IMR-90 (cell line): ENCODE data around the gene TSPO. TPM values are rescaled to one million over a fixed set of nuclear protein-coding genes. Genes with fewer than 3 reads are reported as not detected.

Experiments used
- ATAC-seq: fragments of 200-7000 bp; cut with Tn5 transposase; 2 replicates; pipeline ENCODE4 v1.9.1; 2020; ENCODE audit warnings: low read depth, mild to moderate bottlenecking, moderate library complexity
- BruUV-seq: library from RNA; stranded (reverse); fragments of 400-500 nt; replicated peaks from 2 replicates; lab custom pipeline; 2021; lab: Mats Ljungman, UMichigan
- CTCF ChIA-PET: fragments of 300-600 bp; formaldehyde crosslinking; extraction: SDS; loops from one replicate; lab custom pipeline; 2021; ENCODE audit warnings: antibody characterized with exemption; lab: Yijun Ruan, JAX
- POLR2A ChIA-PET: fragments of 300-600 bp; sonication (Branson Sonifier 250); formaldehyde crosslinking; loops from one replicate; lab custom pipeline; 2022; ENCODE audit warnings: antibody characterized with exemption; ENCODE audit not compliant: unreplicated experiment; lab: Charles Lee
- DNase-seq: peaks from one replicate; pipeline ENCODE4 v3.0.0; 2013
- H2AFZ ChIP-seq: replicated peaks from 2 replicates; pipeline ENCODE3; 2013; ENCODE audit warnings: low read length, mild to moderate bottlenecking; ENCODE audit not compliant: poor library complexity
- H2AK5ac ChIP-seq: 2 replicates; pipeline ENCODE4 v1.6.1; 2013; ENCODE audit warnings: low read depth, low read length, inconsistent platforms
- H2AK9ac ChIP-seq: replicated peaks from 2 replicates; pipeline ENCODE3; 2013; ENCODE audit warnings: mild to moderate bottlenecking, low read depth, low read length, moderate library complexity; ENCODE audit not compliant: poor library complexity
- H2BK120ac ChIP-seq: 2 replicates; pipeline ENCODE4 v1.6.1; 2013; ENCODE audit warnings: low read depth, low read length, inconsistent platforms
- H2BK15ac ChIP-seq: 3 replicates; pipeline ENCODE4 v1.6.1; 2013; ENCODE audit warnings: low read depth, low read length, inconsistent platforms
- H2BK20ac ChIP-seq: 2 replicates; pipeline ENCODE4 v1.6.1; 2013; ENCODE audit warnings: low read depth, mild to moderate bottlenecking, inconsistent platforms, low read length, moderate library complexity
- H2BK5ac ChIP-seq: 2 replicates; pipeline ENCODE4 v1.6.1; 2013; ENCODE audit warnings: mild to moderate bottlenecking, low read depth, low read length, inconsistent platforms; ENCODE audit not compliant: poor library complexity, severe bottlenecking
- H3K14ac ChIP-seq: replicated peaks from 2 replicates; pipeline ENCODE4 v1.6.1; 2013; ENCODE audit warnings: low read depth, low read length, inconsistent platforms
- H3K18ac ChIP-seq: 2 replicates; pipeline ENCODE4 v1.6.1; 2013; ENCODE audit warnings: low read depth, low read length, control low read depth
- H3K23ac ChIP-seq: 2 replicates; pipeline ENCODE4 v1.6.1; 2013; ENCODE audit warnings: low read depth, low read length, inconsistent platforms
- H3K27ac ChIP-seq: 2 replicates; pipeline ENCODE4 v1.5.1; 2013; ENCODE audit warnings: mild to moderate bottlenecking, control low read depth, low read length; ENCODE audit not compliant: insufficient read depth
- H3K27me3 ChIP-seq: 2 replicates; pipeline ENCODE4 v1.6.1; 2013; ENCODE audit warnings: low read length; ENCODE audit not compliant: control insufficient read depth, insufficient read depth
- H3K36me3 ChIP-seq: 2 replicates; pipeline ENCODE4 v1.6.1; 2013; ENCODE audit warnings: low read length, mixed read lengths; ENCODE audit not compliant: control insufficient read depth, insufficient read depth
- H3K4ac ChIP-seq: 2 replicates; pipeline ENCODE4 v1.6.1; 2013; ENCODE audit warnings: low read depth, low read length, inconsistent platforms
- H3K4me1 ChIP-seq: 2 replicates; pipeline ENCODE4 v1.6.1; 2013; ENCODE audit warnings: low read length, mixed read lengths; ENCODE audit not compliant: control insufficient read depth, insufficient read depth
- H3K4me2 ChIP-seq: 2 replicates; pipeline ENCODE4 v1.6.1; 2013; ENCODE audit warnings: low read depth, mild to moderate bottlenecking, control low read depth, low read length, moderate library complexity
- H3K4me3 ChIP-seq: 2 replicates; pipeline ENCODE4 v1.5.1; 2013; ENCODE audit warnings: low read depth, mild to moderate bottlenecking, control low read depth, low read length, moderate library complexity; ENCODE audit not compliant: insufficient read depth
- H3K56ac ChIP-seq: 2 replicates; pipeline ENCODE4 v1.6.1; 2013; ENCODE audit warnings: low read length, inconsistent platforms; ENCODE audit not compliant: insufficient read depth; ENCODE audit errors: extremely low read depth
- H3K79me1 ChIP-seq, 2 experiments: 2 replicates each; pipeline ENCODE4 v1.6.1; 2013; ENCODE audit warnings: low read length in 2 of 2, inconsistent platforms in 1 of 2, low read depth in 1 of 2
- H3K9ac ChIP-seq: 2 replicates; pipeline ENCODE4 v1.6.1; 2013; ENCODE audit warnings: low read depth, low read length, control low read depth
- H3K9me1 ChIP-seq: 2 replicates; pipeline ENCODE4 v1.6.1; 2013; ENCODE audit warnings: low read length, inconsistent platforms; ENCODE audit not compliant: insufficient read depth
- H3K9me3 ChIP-seq: 2 replicates; pipeline ENCODE4 v1.6.1; 2013; ENCODE audit warnings: low read length; ENCODE audit not compliant: control insufficient read depth, insufficient read depth
- H4K20me1 ChIP-seq: 2 replicates; pipeline ENCODE4 v1.6.1; 2013; ENCODE audit warnings: low read length, inconsistent platforms; ENCODE audit not compliant: insufficient read depth
- H4K5ac ChIP-seq: 2 replicates; pipeline ENCODE4 v1.6.1; 2013; ENCODE audit warnings: mild to moderate bottlenecking, low read depth, low read length, control low read depth
- H4K8ac ChIP-seq, 2 experiments: 2 replicates each; pipeline ENCODE4 v1.6.1; 2013; ENCODE audit warnings: low read depth in 2 of 2, low read length in 2 of 2, control low read depth in 1 of 2, inconsistent platforms in 1 of 2
- H4K91ac ChIP-seq: 2 replicates; pipeline ENCODE4 v1.6.1; 2013; ENCODE audit warnings: low read depth, low read length, inconsistent platforms; ENCODE audit not compliant: insufficient read depth
- CTCF ChIP-seq: conservative IDR thresholded peaks from 2 replicates; pipeline ENCODE4 v1.5.1; 2012; ENCODE audit warnings: mild to moderate bottlenecking, low read depth, low read length, improper control_type of control experiment
- MAZ ChIP-seq: IDR thresholded peaks from 2 replicates; pipeline ENCODE4 v1.6.1; 2012; ENCODE audit warnings: low read depth, mild to moderate bottlenecking, low read length, improper control_type of control experiment, moderate library complexity, borderline replicate concordance
- MXI1 ChIP-seq: IDR thresholded peaks from 2 replicates; pipeline ENCODE4 v1.6.1; 2012; ENCODE audit warnings: low read depth, mild to moderate bottlenecking, low read length, moderate library complexity, borderline replicate concordance
- WGBS, 2 experiments: methylation state at CpG; one replicate each; pipeline versions ENCODE4 v1.1.5 to v1.1.7; 2013; ENCODE audit warnings: missing lambda C conversion rate in 2 of 2; ENCODE audit not compliant: insufficient read length in 1 of 2; ENCODE audit errors: extremely low coverage in 2 of 2; 5-methylcytosine and 5-hydroxymethylcytosine counted together
- dilution Hi-C: fragments of 300-500 bp; cut with HindIII; formaldehyde crosslinking; loops from one replicate; pipeline ENCODE4 v1.14.3; 2018; ENCODE audit warnings: low sequenced_read_pairs; ENCODE audit not compliant: unreplicated experiment
- in situ Hi-C: fragments of 300-500 bp; cut with MboI; formaldehyde crosslinking; loops from 3 replicates; pipeline ENCODE4 v1.14.3; 2019; ENCODE audit warnings: low sequenced_read_pairs, inconsistent platforms, mixed read lengths
- intact Hi-C: fragments of 100-400 bp; cut with micrococcal nuclease; formaldehyde crosslinking; loops from 2 replicates; pipeline ENCODE4 v1.10.0; 2022
- polyA plus RNA-seq, 3 experiments: library from polyadenylated mRNA; depleted of rRNA; stranded (reverse); fragments of >200 nt; gene quantifications; 2 replicates each; pipeline ENCODE4 v1.2.3, GENCODE V29; 2012; ENCODE audit warnings: low replicate concordance in 1 of 3
- total RNA-seq: library from RNA; depleted of rRNA; stranded (reverse); fragments of >200 nt; gene quantifications from 2 replicates; pipeline ENCODE4 v1.2.3, GENCODE V29; 2012

Gene TSPO
- total and polyA plus RNA-seq, 2 of the 4 experiments (the other 2 are of a cell fraction) = 115 to 297 TPM

DNA sequence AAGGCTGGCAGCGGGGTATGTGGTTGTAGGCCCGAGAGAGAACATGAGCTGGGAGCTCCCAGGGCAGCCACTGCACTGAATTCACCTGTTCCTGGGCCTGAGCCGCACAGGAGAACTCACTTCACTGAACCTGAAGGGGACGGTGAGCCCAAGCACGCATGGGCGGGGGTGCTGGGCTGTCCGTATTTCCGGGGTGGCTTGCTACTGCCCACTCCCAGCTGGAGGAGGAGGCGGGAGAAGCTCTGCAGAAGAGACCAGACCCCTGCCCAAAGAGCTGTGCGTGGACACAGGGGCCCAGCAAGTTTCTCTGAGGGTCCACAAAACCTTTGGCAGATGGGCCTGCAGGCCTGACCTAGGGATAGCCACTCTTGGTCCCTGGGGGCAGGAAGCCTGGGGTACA is 30.8 kb downstream of the TSPO start:
- Histone ChIP-seq H3K23ac (no peak overlapping the region), H4K91ac (no peak overlapping the region), H4K20me1 (peaks cover 17% of the 10 kb centered on the region), H2AK5ac (no peak overlapping the region), H2BK120ac (no peak overlapping the region), H3K18ac (no peak overlapping the region), H3K27me3 (no peaks in the 10 kb centered on the region), H4K5ac (no peak overlapping the region), H2AFZ (no peak overlapping the region), H2AK9ac (no peak overlapping the region), H3K4me3 (no peak overlapping the region), H2BK15ac (no peak overlapping the region), H3K4me2 (no peak overlapping the region), H3K56ac (no peak overlapping the region), H3K79me1 (peaks cover 3 to 48% of the 10 kb centered on the region in 2 experiments; a peak in 3 of 4 replicates), H2BK20ac (no peak overlapping the region), H3K9me1 (peaks cover 18% of the 10 kb centered on the region), H2BK5ac (no peak overlapping the region), H3K36me3 (peaks cover 19% of the 10 kb centered on the region; the same call in 1 of the 2 replicates), H3K4me1 (peaks cover 5% of the 10 kb centered on the region), H3K9me3 (no peaks in the 10 kb centered on the region), H3K14ac (no peak overlapping the region), H3K4ac (no peak overlapping the region), H4K8ac (no peak overlapping the region), H3K27ac (no peak overlapping the region), H3K9ac (no peak overlapping the region)
- ChIA-PET POLR2A (no interaction called here), CTCF (no interaction called here)
- WGBS, 2 experiments = 92% methylated on average over 7 of the region's 10 CpGs; no CpG with 5 or more reads in 1 of the 2 experiments
- dilution Hi-C loops (no loop called here), in situ Hi-C loops (no loop called here), intact Hi-C loops (no loop called here)
- ATAC-seq (no peak), DNase-seq (no peak)
- no TSS peak for BruUV-seq
- TF ChIP-seq MXI1 = no peak
- no peak for TF ChIP-seq MAZ
- TF ChIP-seq CTCF = no peak
